ENCODE measurements around the gene RABGGTA. TPM values are rescaled to one million over a fixed set of nuclear protein-coding genes. Genes with fewer than 3 reads are reported as not detected.

The RABGGTA gene
- total RNA-seq, 4 donors from 2014 or later = 20.9 to 32.8 (median 28.0) TPM

DNA sequence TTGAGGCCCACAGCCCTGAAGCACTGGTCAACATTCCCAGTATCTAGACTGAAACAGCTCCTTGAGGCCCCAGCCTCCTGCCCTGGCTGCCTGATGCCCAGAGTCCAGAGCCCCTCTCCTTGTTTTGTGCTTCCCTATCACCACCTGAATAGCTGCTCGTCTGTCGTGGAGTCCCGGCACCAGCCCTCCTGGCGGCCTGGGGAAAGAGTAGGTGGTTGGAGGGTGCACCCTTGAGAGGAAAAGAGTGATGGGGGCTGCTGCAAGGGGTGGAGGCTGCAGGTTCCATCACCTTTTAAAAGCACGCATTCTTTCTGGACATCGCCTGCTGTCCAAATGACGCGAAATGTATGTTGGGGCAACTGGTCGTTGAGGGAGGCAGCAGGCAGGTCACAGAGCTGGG lies 3.2 kb downstream of the RABGGTA start:
- DNase-seq (no peak), ATAC-seq (no peak)
- intact Hi-C loops (cut with DNase I; ENCODE audit: low total_unique reads) = no loop called here
- no peaks in the 10 kb centered on the region for H3K9me3 ChIP-seq
- TF ChIP-seq POLR2A (IDR thresholded peaks at IDR 0.05) = no peak
- TF ChIP-seq, protein P1, sequence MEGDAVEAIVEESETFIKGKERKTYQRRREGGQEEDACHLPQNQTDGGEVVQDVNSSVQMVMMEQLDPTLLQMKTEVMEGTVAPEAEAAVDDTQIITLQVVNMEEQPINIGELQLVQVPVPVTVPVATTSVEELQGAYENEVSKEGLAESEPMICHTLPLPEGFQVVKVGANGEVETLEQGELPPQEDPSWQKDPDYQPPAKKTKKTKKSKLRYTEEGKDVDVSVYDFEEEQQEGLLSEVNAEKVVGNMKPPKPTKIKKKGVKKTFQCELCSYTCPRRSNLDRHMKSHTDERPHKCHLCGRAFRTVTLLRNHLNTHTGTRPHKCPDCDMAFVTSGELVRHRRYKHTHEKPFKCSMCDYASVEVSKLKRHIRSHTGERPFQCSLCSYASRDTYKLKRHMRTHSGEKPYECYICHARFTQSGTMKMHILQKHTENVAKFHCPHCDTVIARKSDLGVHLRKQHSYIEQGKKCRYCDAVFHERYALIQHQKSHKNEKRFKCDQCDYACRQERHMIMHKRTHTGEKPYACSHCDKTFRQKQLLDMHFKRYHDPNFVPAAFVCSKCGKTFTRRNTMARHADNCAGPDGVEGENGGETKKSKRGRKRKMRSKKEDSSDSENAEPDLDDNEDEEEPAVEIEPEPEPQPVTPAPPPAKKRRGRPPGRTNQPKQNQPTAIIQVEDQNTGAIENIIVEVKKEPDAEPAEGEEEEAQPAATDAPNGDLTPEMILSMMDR (IDR thresholded peaks at IDR 0.05 in 4 of 5, conservative IDR thresholded peaks at IDR 0.05 in 1 of 5) = no peak
- H3K4me3 ChIP-seq = no peak overlapping the region
- in situ Hi-C loops (cut with MboI; ENCODE audit: low sequenced_read_pairs in 4 of 4) = no loop called here
- H3K27me3 ChIP-seq = no peaks in the 10 kb centered on the region
- H3K36me3 ChIP-seq = peaks cover 0 to 42% of the 10 kb centered on the region in 2 donors
- peaks cover 4% of the 10 kb centered on the region in 2 donors for H3K4me1 ChIP-seq
- H3K27ac ChIP-seq = no peak overlapping the region

DNA sequence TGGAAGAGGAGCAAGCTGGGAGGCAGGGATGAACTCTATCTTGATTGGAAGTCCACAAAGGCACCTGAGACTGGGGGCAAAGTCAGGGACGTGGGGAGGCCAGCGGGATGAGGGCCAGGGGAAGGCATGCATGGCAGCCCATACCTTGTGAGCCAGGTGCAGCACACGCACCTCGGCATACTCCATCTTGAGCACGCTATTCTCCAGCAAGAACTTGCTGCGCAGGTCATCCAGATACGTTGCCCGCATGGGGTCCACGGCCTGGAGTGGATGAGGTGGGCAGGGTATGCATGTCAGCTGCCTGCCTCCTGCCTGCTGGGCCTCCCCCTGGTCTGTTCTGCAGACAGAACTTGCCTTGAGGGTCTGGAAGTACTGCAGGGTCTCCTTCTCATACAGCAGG lies 3.9 kb downstream of the RABGGTA start:
- Histone ChIP-seq H3K4me1 (peaks cover 4% of the 10 kb centered on the region in 2 donors), H3K27ac (no peak overlapping the region), H3K4me3 (no peak overlapping the region), H3K36me3 (peaks cover 0 to 42% of the 10 kb centered on the region in 2 donors), H3K9me3 (no peaks in the 10 kb centered on the region), H3K27me3 (no peaks in the 10 kb centered on the region)
- ATAC-seq (no peak), DNase-seq (no peak)
- in situ Hi-C loops (cut with MboI; ENCODE audit: low sequenced_read_pairs in 4 of 4) = no loop called here
- TF ChIP-seq, protein P1 (IDR thresholded peaks at IDR 0.05 in 4 of 5, conservative IDR thresholded peaks at IDR 0.05 in 1 of 5) = no peak
- TF ChIP-seq POLR2A (IDR thresholded peaks at IDR 0.05) = no peak
- intact Hi-C loops (cut with DNase I; ENCODE audit: low total_unique reads) = no loop called here

DNA sequence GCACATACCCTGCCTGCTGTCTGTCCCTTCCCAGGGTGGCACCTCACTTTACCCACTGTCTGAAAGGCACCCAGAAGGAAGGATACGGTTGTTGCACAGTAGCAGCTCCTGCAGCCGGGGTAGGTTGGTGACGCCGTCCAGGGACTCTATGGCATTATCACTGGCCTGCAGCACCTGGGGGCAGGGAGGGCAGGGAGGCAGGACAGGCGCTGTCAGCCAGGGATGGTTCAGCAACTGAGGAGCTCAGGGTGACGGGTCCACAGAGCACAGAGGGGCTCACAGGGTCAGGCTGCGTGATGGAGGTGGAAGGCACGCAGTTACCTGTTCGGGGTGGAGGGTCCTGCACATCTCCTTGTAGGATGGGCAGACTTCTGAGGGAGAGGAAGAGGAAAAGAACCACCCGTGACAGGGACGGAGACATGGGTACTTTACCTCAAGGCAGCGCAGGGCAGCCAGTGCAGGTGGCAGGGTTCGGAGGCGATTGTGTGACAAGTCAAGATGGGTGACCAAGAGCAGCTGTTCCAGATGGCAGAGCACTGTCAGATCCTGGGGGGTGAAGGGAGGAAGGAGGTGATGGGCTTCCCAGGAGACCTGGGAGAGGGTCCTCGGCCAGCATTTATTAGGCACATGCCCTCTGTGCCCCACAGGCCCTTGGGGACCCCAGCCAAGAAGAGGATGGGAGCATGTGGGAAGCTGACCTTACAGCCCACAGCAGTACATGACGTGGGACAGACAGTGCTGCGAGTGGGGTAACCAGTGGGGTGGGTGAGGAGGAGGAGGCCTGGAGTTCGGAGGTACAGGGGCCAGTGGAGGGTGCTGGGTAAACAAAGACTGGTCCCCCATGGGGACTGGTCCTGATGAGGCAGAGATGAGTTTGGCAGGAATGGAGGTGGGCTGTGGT lies 4.8 kb downstream of the RABGGTA start:
- no peak overlapping the region for H3K27ac ChIP-seq
- no peaks in the 10 kb centered on the region for H3K4me1 ChIP-seq
- no peak for ATAC-seq
- no peak for TF ChIP-seq POLR2A (IDR thresholded peaks at IDR 0.05)
- TF ChIP-seq, protein P1 (IDR thresholded peaks at IDR 0.05 in 4 of 5, conservative IDR thresholded peaks at IDR 0.05 in 1 of 5) = no peak
- intact Hi-C loops (cut with DNase I; ENCODE audit: low total_unique reads) (no loop called here), in situ Hi-C loops (cut with MboI; ENCODE audit: low sequenced_read_pairs in 4 of 4) (no loop called here)
- H3K27me3 ChIP-seq = no peaks in the 10 kb centered on the region
- no peak for DNase-seq
- H3K36me3 ChIP-seq = peaks cover 0 to 42% of the 10 kb centered on the region in 2 donors
- no peaks in the 10 kb centered on the region for H3K9me3 ChIP-seq
- no peak overlapping the region for H3K4me3 ChIP-seq

DNA sequence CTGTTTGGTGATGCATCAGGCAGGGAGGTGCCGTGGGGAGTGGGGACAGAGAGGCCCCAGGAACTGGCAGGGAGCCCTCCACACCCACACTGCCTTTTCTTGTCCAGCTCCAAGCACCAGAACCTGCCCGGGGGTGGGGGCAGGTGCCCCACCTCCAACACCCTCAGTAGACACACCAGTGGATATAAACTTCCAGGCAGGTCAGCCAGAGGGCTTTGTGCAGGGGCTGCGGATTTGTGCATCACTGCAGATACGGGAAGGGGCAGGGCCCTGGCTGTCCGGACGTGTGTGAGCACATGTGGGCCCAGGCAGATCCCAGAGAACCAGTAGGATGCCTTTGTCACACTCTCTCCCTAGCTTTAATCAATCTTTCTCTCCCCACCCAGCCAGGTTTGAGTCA lies 7.1 kb downstream of the RABGGTA start:
- in situ Hi-C loops (cut with MboI; ENCODE audit: low sequenced_read_pairs in 4 of 4) (no loop called here), intact Hi-C loops (cut with DNase I; ENCODE audit: low total_unique reads) (no loop called here)
- TF ChIP-seq POLR2A (IDR thresholded peaks at IDR 0.05) = no peak
- TF ChIP-seq, protein P1 (IDR thresholded peaks at IDR 0.05 in 4 of 5, conservative IDR thresholded peaks at IDR 0.05 in 1 of 5) = no peak
- Histone ChIP-seq H3K27ac (no peak overlapping the region), H3K27me3 (no peaks in the 10 kb centered on the region), H3K4me3 (no peak overlapping the region), H3K36me3 (peaks cover 0 to 34% of the 10 kb centered on the region in 2 donors), H3K9me3 (no peaks in the 10 kb centered on the region), H3K4me1 (no peaks in the 10 kb centered on the region)
- DNase-seq (no peak), ATAC-seq (no peak)

Measured in gastrocnemius medialis (tissue), 4 donors.